Measurements from ENCODE around the gene TAGLN2. TPM values are rescaled to one million over a fixed set of nuclear protein-coding genes. Genes with fewer than 3 reads are reported as not detected.
A peak's percentile ranks its signal among the peaks of the same experiment; 100 is the strongest.

TAGLN2 gene
- total and polyA plus RNA-seq, 10 of the 15 experiments (the other 5 are each of a cell fraction or from before 2014, with no cell fraction given) = 155 to 611 (median 363) TPM

DNA sequence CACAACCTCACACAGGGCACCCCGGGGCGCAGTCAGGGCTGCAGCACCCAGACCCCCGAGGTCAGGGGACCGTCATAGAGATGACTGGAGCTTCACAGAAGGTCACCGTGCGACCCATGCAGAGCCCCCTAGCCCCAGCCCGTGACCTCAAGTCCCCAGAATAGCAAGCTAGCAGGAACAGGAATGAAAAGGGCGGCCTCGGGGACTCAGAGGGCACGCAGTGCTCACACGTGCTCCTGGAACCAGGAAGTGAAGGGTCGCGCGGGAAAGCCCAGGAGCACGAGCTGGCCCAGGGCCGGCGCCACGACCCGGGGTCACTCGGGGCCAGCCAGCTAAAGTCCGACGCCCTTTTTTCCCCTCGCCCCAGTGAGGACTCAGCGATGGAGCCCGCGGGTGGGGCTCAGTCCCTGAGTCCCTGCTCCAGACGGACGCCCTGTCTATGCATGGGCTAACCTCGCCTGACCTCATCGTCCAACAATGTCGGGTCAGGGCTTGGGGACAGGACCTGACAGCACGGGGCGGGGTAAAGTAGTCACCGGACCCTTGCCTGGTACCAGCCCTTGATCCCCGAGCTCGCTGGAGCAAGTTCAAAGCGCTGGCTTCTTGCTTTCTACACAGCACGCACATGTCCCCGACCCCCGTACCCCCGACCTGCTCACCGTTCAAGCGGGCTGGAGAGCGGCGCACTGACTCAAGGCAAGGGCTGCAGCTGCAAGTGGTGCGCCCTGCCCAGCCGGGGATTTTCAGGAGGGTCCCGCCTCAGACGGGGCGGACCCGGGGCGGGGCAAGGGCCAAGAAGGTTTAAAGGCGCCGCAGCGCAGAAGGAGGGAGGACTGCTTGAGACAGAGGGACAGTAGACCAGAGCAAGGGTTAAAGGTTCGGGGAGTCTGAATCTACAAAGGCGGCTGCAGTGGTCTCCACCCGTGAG is at the start of gene TAGLN2 (continued):
- TF ChIP-seq, protein P1, sequence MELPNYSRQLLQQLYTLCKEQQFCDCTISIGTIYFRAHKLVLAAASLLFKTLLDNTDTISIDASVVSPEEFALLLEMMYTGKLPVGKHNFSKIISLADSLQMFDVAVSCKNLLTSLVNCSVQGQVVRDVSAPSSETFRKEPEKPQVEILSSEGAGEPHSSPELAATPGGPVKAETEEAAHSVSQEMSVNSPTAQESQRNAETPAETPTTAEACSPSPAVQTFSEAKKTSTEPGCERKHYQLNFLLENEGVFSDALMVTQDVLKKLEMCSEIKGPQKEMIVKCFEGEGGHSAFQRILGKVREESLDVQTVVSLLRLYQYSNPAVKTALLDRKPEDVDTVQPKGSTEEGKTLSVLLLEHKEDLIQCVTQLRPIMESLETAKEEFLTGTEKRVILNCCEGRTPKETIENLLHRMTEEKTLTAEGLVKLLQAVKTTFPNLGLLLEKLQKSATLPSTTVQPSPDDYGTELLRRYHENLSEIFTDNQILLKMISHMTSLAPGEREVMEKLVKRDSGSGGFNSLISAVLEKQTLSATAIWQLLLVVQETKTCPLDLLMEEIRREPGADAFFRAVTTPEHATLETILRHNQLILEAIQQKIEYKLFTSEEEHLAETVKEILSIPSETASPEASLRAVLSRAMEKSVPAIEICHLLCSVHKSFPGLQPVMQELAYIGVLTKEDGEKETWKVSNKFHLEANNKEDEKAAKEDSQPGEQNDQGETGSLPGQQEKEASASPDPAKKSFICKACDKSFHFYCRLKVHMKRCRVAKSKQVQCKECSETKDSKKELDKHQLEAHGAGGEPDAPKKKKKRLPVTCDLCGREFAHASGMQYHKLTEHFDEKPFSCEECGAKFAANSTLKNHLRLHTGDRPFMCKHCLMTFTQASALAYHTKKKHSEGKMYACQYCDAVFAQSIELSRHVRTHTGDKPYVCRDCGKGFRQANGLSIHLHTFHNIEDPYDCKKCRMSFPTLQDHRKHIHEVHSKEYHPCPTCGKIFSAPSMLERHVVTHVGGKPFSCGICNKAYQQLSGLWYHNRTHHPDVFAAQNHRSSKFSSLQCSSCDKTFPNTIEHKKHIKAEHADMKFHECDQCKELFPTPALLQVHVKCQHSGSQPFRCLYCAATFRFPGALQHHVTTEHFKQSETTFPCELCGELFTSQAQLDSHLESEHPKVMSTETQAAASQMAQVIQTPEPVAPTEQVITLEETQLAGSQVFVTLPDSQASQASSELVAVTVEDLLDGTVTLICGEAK (IDR thresholded peaks at IDR 0.05; ENCODE audit: borderline replicate concordance) = no peak
- TF ChIP-seq GABPA (IDR thresholded peaks at IDR 0.05; ENCODE audit: low read depth) = no peak
- 0 out of 2 replicates have a peak, but pooled peaks have one; percentile 24 for TF ChIP-seq FOXM1 (IDR thresholded peaks at IDR 0.05; ENCODE audit: low read depth, low read length)
- no peak for TF ChIP-seq ZNF622 (IDR thresholded peaks at IDR 0.05)
- TF ChIP-seq, protein P2, sequence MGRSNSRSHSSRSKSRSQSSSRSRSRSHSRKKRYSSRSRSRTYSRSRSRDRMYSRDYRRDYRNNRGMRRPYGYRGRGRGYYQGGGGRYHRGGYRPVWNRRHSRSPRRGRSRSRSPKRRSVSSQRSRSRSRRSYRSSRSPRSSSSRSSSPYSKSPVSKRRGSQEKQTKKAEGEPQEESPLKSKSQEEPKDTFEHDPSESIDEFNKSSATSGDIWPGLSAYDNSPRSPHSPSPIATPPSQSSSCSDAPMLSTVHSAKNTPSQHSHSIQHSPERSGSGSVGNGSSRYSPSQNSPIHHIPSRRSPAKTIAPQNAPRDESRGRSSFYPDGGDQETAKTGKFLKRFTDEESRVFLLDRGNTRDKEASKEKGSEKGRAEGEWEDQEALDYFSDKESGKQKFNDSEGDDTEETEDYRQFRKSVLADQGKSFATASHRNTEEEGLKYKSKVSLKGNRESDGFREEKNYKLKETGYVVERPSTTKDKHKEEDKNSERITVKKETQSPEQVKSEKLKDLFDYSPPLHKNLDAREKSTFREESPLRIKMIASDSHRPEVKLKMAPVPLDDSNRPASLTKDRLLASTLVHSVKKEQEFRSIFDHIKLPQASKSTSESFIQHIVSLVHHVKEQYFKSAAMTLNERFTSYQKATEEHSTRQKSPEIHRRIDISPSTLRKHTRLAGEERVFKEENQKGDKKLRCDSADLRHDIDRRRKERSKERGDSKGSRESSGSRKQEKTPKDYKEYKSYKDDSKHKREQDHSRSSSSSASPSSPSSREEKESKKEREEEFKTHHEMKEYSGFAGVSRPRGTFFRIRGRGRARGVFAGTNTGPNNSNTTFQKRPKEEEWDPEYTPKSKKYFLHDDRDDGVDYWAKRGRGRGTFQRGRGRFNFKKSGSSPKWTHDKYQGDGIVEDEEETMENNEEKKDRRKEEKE (IDR thresholded peaks at IDR 0.05) = no peak
- peak; percentile 98 for TF ChIP-seq TAF1 (IDR thresholded peaks at IDR 0.05; ENCODE audit: borderline replicate concordance, low read depth, low read length)
- TF ChIP-seq HDAC2 (IDR thresholded peaks at IDR 0.05) = no peak
- TF ChIP-seq NR2C1 (IDR thresholded peaks at IDR 0.05) = 0 out of 2 replicates have a peak, but pooled peaks have one; percentile 4
- TF ChIP-seq NFIC (IDR thresholded peaks at IDR 0.05; ENCODE audit: low read depth, low read length) = no peak
- TF ChIP-seq RUNX3 (IDR thresholded peaks at IDR 0.05; ENCODE audit: low read length) = no peak
- TF ChIP-seq, protein P3, sequence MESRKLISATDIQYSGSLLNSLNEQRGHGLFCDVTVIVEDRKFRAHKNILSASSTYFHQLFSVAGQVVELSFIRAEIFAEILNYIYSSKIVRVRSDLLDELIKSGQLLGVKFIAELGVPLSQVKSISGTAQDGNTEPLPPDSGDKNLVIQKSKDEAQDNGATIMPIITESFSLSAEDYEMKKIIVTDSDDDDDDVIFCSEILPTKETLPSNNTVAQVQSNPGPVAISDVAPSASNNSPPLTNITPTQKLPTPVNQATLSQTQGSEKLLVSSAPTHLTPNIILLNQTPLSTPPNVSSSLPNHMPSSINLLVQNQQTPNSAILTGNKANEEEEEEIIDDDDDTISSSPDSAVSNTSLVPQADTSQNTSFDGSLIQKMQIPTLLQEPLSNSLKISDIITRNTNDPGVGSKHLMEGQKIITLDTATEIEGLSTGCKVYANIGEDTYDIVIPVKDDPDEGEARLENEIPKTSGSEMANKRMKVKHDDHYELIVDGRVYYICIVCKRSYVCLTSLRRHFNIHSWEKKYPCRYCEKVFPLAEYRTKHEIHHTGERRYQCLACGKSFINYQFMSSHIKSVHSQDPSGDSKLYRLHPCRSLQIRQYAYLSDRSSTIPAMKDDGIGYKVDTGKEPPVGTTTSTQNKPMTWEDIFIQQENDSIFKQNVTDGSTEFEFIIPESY (IDR thresholded peaks at IDR 0.05) = no peak
- peak; percentile 11; the same call in 1 of the 2 replicates for TF ChIP-seq YY1 (IDR thresholded peaks at IDR 0.05; ENCODE audit: low read depth, low read length)
- TF ChIP-seq NBN (IDR thresholded peaks at IDR 0.05) = 0 out of 2 replicates have a peak, but pooled peaks have one; percentile 48

All from GM12878 (cell line).